Measurements from ENCODE around the gene RYK.

- TF ChIP-seq CTCF (conservative IDR thresholded peaks at IDR 0.05) (0 out of 2 replicates have a peak, but pooled peaks have one; percentile 12), EZH2 (IDR thresholded peaks at IDR 0.05; ENCODE audit: low read depth) (no peak)
Observed at GRCh38 chr3:134299888-134300206, 49.2 kb upstream of the RYK start.
